ENCODE results near the gene PPIF.
A peak's percentile ranks its signal among the peaks of the same experiment; 100 is the strongest.

- TF ChIP-seq CTCF (IDR thresholded peaks at IDR 0.05) (no peak), POLR2A (IDR thresholded peaks at IDR 0.05) (peak in 1 of 4 donors; percentile 12)
Observed at GRCh38 chr10:79399223-79399831, 52.1 kb downstream of the PPIF start.

Measured in esophagus squamous epithelium (tissue), 4 donors.